Heart left ventricle (tissue), 16 donors: ENCODE measurements around the gene CBFA2T2. TPM values are rescaled to one million over a fixed set of nuclear protein-coding genes. Genes with fewer than 3 reads are reported as not detected.
A peak's percentile ranks its signal among the peaks of the same experiment; 100 is the strongest.

Experiments used
- ATAC-seq, 4 donors: fragments of 200-7000 bp; cut with Tn5 transposase; one replicate each; pipeline ENCODE4 v1.9.1; 2020 to 2022; ENCODE audit warnings: moderate library complexity in 4 of 4, mild to moderate bottlenecking in 3 of 4, moderate number of reproducible peaks in 1 of 4
- DNase-seq, 5 donors: peaks; one replicate each; pipeline ENCODE4 v3.0.0-alpha.2; 2020
- H3K27ac ChIP-seq, 12 donors: fragments of 200-600 bp; sonication (generic) in 4 of 12; one replicate each; pipeline versions ENCODE4 v1.5.0 to v1.8.0; 2016 to 2022; ENCODE audit warnings: mild to moderate bottlenecking in 2 of 12
- H3K27me3 ChIP-seq, 9 donors: fragments of 200-600 bp; sonication (generic) in 2 of 9; one replicate each; pipeline versions ENCODE4 v1.5.1 to v1.8.0; 2016 to 2022; ENCODE audit warnings: mild to moderate bottlenecking in 3 of 9
- H3K36me3 ChIP-seq, 9 donors: fragments of 200-600 bp; sonication (generic) in 2 of 9; one replicate each; pipeline versions ENCODE4 v1.5.0 to v1.8.0; 2018 to 2022; ENCODE audit warnings: mild to moderate bottlenecking in 2 of 9
- H3K4me1 ChIP-seq, 12 donors: fragments of 200-600 bp; sonication (generic) in 4 of 12; one replicate each; pipeline versions ENCODE4 v1.5.0 to v1.8.0; 2016 to 2022; ENCODE audit warnings: mild to moderate bottlenecking in 3 of 12
- H3K4me3 ChIP-seq, 12 donors: fragments of 200-600 bp; sonication (generic) in 4 of 12; one replicate each; pipeline versions ENCODE4 v1.5.0 to v1.8.0; 2017 to 2022; ENCODE audit warnings: mild to moderate bottlenecking in 9 of 12, moderate library complexity in 4 of 12
- H3K9me3 ChIP-seq, 12 donors: fragments of 200-600 bp; sonication (generic) in 4 of 12; one replicate each; pipeline versions ENCODE4 v1.5.0 to v1.8.0; 2016 to 2022; ENCODE audit warnings: mild to moderate bottlenecking in 1 of 12
- CTCF ChIP-seq, 12 donors: fragments of 200-600 bp; sonication (generic) in 4 of 12; IDR thresholded peaks; one replicate each; pipeline versions ENCODE4 v1.5.0 to v1.8.0; 2018 to 2022; ENCODE audit warnings: antibody characterized with exemption in 12 of 12, mild to moderate bottlenecking in 5 of 12
- POLR2A ChIP-seq, 2 donors: fragments of 450-650 bp; IDR thresholded peaks; one replicate each; pipeline ENCODE4 v1.6.1; 2017; ENCODE audit warnings: antibody characterized with exemption in 2 of 2, mild to moderate bottlenecking in 2 of 2, moderate library complexity in 2 of 2
- WGBS, 4 donors: extraction: QIAGEN DNeasy Blood & Tissue Kit in 2 of 4; methylation state at CpG; one replicate each; pipeline versions ENCODE4 v1.1.5 to v1.1.7; 2013 to 2018; 5-methylcytosine and 5-hydroxymethylcytosine counted together
- intact Hi-C, 10 donors: fragments of 100-400 bp; cut with DNase I; formaldehyde crosslinking; loops; one replicate each; pipeline versions ENCODE4 v1.11.1 to v1.14.2; 2022
- polyA plus RNA-seq, 2 donors: library from polyadenylated mRNA; stranded (reverse); fragments of 200-250 nt; gene quantifications; one replicate each; pipeline ENCODE4 v1.2.3, GENCODE V29; 2013
- total RNA-seq, 9 donors: library from RNA; depleted of rRNA in 2 of 9; stranded (reverse); fragments of >200 nt in 2 of 9; fragmentation: NEBNext Ultra II Directional in 3 of 9; extraction: Animal tissue kit (Norgen Biotek cat#: 25700) in 3 of 9; gene quantifications; one replicate each; pipeline versions ENCODE4 v1.1.0 to v1.2.4, GENCODE V29; 2016 to 2023
- donor health status: ischemic (EF 13 %, LVEDD 7.1; RV severe dilation, severe dysfunction).
- donor health status: healthy with polysubstance abuse.
- donor health status: DM: no; HTN: yes; CAD: no.
- donor health status: DM: no; HTN: no; CAD: no.
- donor health status: ischemic (EF 25% LVEDD 6.9; RV normal size, moderate dysfunction).
- donor health status: ischemic (EF 25% LVEDD 5.7; RV mildly dilated, moderate dysfunction).
- donor health status: healthy.
- donor health status: DM: yes; HTN: yes; CAD: no.
- donor health status: ischemic (EF 35%, LVEDD 5.7; RV mildly dilated, moderate dysfunction).
- donor health status: nonischemic (EF 11% LVEDD 7.7; RV severe dilation, severe dysfunction).
- donor health status: DM: yes; HTN: yes; CAD: no.
- donor health status: PGD.
- donor health status: ischemic (EF 29% LVEDD 5.4; RV normal size, mild dysfunction).
- donor health status: nonischemic (EF 23%, LVEDD 6.1; RV moderate dilation, normal function).

The CBFA2T2 gene
- total and polyA plus RNA-seq, 11 donors, result 4.6 to 15.0 (median 9.9) TPM

- 39 to 60% (median 47%) methylated on average over 8 to 9 of the region's 9 CpGs for WGBS, 4 donors
- TF ChIP-seq CTCF (IDR thresholded peaks at IDR 0.05) (no peak), POLR2A (IDR thresholded peaks at IDR 0.05) (no peak)
- ATAC-seq (peak in 2 of 4 donors; percentile 1 to 2), DNase-seq (peak in 1 of 5 donors; percentile 45)
- intact Hi-C loops, result loop anchor here in 6 of 10 donors (1.0 to 5.0 kb wide), 4 partner anchors 20 to 40 kb away; partner anchors contain the start of gene CDK5RAP1 (in 2 of the 6)
- peaks cover 0 to 14% (median 0%) of the 10 kb centered on the region in 9 donors for H3K36me3 ChIP-seq
- peak overlapping the region; percentile 67 to 92 (median 86) for H3K27ac ChIP-seq
- H3K4me3 ChIP-seq, result peak overlapping the region; percentile 56 to 93 (median 70)
- peaks cover 2 to 60% (median 27%) of the 10 kb centered on the region in 12 donors for H3K4me1 ChIP-seq
- H3K9me3 ChIP-seq, result no peaks in the 10 kb centered on the region
- no peaks in the 10 kb centered on the region for H3K27me3 ChIP-seq
Observed at GRCh38 chr20:33442136-33443005, 47.5 kb upstream of the CBFA2T2 start.

GRCh38 chr20:33443006-33443511, 46.8 kb upstream of the CBFA2T2 start:
- peak overlapping the region; percentile 67 to 92 (median 86) for H3K27ac ChIP-seq
- H3K4me3 ChIP-seq, result peak overlapping the region; percentile 56 to 93 (median 70)
- intact Hi-C loops, result loop anchor here in 6 of 10 donors (1.0 to 5.0 kb wide), 4 partner anchors 20 to 41 kb away; partner anchors contain the start of gene CDK5RAP1 (in 2 of the 6)
- H3K4me1 ChIP-seq, result peaks cover 2 to 53% (median 20%) of the 10 kb centered on the region in 12 donors
- no peak for TF ChIP-seq CTCF (IDR thresholded peaks at IDR 0.05)
- no peak for TF ChIP-seq POLR2A (IDR thresholded peaks at IDR 0.05)
- 2 to 11% (median 2%) methylated on average over 7 to 45 of the region's 45 CpGs for WGBS, 4 donors
- H3K36me3 ChIP-seq, result peaks cover 0 to 11% (median 0%) of the 10 kb centered on the region in 9 donors
- ATAC-seq (peak in 1 of 4 donors; percentile 4), DNase-seq (peak in 4 of 5 donors; percentile 32 to 67 (median 44))
- no peaks in the 10 kb centered on the region for H3K27me3 ChIP-seq
- no peaks in the 10 kb centered on the region for H3K9me3 ChIP-seq

- H3K4me1 ChIP-seq, result peaks cover 2 to 47% (median 14%) of the 10 kb centered on the region in 12 donors
- TF ChIP-seq CTCF (IDR thresholded peaks at IDR 0.05) (no peak), POLR2A (IDR thresholded peaks at IDR 0.05) (peak; percentile 64 to 66)
- peaks cover 0 to 5% (median 0%) of the 10 kb centered on the region in 12 donors for H3K9me3 ChIP-seq
- ATAC-seq (peak; percentile 81 to 93 (median 92)), DNase-seq (peak; percentile 93 to 97 (median 96))
- no peaks in the 10 kb centered on the region for H3K27me3 ChIP-seq
- H3K27ac ChIP-seq, result peak within 1 kb of the TSS; percentile 67 to 92 (median 86)
- intact Hi-C loops, result loop anchor here in 6 of 10 donors (1.0 to 5.0 kb wide), 4 partner anchors 21 to 41 kb away; partner anchors contain the start of gene CDK5RAP1 (in 2 of the 6)
- 0 to 1% (median 1%) methylated on average over 22 to 75 of the region's 75 CpGs for WGBS, 4 donors
- peaks cover 0 to 5% (median 0%) of the 10 kb centered on the region in 9 donors for H3K36me3 ChIP-seq
- peak within 1 kb of the TSS; percentile 56 to 93 (median 70) for H3K4me3 ChIP-seq
Observed at GRCh38 chr20:33443512-33444239, 46.2 kb upstream of the CBFA2T2 start, which contains the start of gene SNTA1. Gene SNTA1, minus strand, starts transcription at chr20:33443763. Its CDS starts 143 bp downstream, at chr20:33443620.
